Keratinocyte (primary cell): Measurements from ENCODE around the gene PTPRN2. TPM values are rescaled to one million over a fixed set of nuclear protein-coding genes. Genes with fewer than 3 reads are reported as not detected.

Experiments used
- DNase-seq: peaks from one replicate; pipeline ENCODE4 v3.0.0-alpha.2; 2011; ENCODE audit warnings: low read depth, missing footprints, low spot score
- FAIRE-seq: peaks from 2 replicates; lab custom pipeline; 2011; peaks lifted over from hg19 to GRCh38; lab: Jason Lieb, UNC
- H2AFZ ChIP-seq: 2 replicates; pipeline ENCODE4 v1.6.0; 2012; ENCODE audit warnings: low read length, control low read depth, inconsistent platforms; ENCODE audit not compliant: control insufficient read depth
- H3K27ac ChIP-seq: 2 replicates; pipeline ENCODE4 v1.5.1; 2011; ENCODE audit warnings: low read length; ENCODE audit not compliant: control insufficient read depth, insufficient read depth
- H3K27me3 ChIP-seq: 3 replicates; pipeline ENCODE4 v1.6.0; 2011; ENCODE audit warnings: low read length; ENCODE audit not compliant: control insufficient read depth, insufficient read depth; ENCODE audit errors: extremely low read depth
- H3K36me3 ChIP-seq, 2 experiments: 2 replicates in 1 of 2; 3 replicates in 1 of 2; pipeline ENCODE4 v1.5.1; 2011; ENCODE audit warnings: low read length in 2 of 2, mild to moderate bottlenecking in 1 of 2; ENCODE audit not compliant: control insufficient read depth in 2 of 2, insufficient read depth in 2 of 2; ENCODE audit errors: extremely low read depth in 1 of 2
- H3K4me1 ChIP-seq: 3 replicates; pipeline ENCODE4 v1.5.1; 2011; ENCODE audit warnings: low read length; ENCODE audit not compliant: control insufficient read depth, insufficient read depth; ENCODE audit errors: extremely low read depth
- H3K4me2 ChIP-seq: 3 replicates; pipeline ENCODE4 v1.6.0; 2011; ENCODE audit warnings: low read depth, low read length; ENCODE audit not compliant: control insufficient read depth, insufficient read depth; ENCODE audit errors: extremely low read depth
- H3K4me3 ChIP-seq, 3 experiments: fragments of 200-600 bp in 1 of 3; sonication (generic) in 1 of 3; 2 replicates in 2 of 3; 3 replicates in 1 of 3; pipeline ENCODE4 v1.5.1; 2011 to 2016; ENCODE audit warnings: low read length in 3 of 3, mild to moderate bottlenecking in 3 of 3, control low read depth in 2 of 3, inconsistent platforms in 1 of 3, low read depth in 1 of 3, mixed read lengths in 1 of 3, mixed run types in 1 of 3, moderate library complexity in 1 of 3; ENCODE audit not compliant: control insufficient read depth in 2 of 3, insufficient read depth in 2 of 3; ENCODE audit errors: extremely low read depth in 1 of 3
- H3K79me2 ChIP-seq: 2 replicates; pipeline ENCODE4 v1.6.0; 2012; ENCODE audit warnings: low read length; ENCODE audit not compliant: control insufficient read depth, insufficient read depth
- H3K9ac ChIP-seq: 3 replicates; pipeline ENCODE4 v1.6.0; 2011; ENCODE audit warnings: low read length; ENCODE audit not compliant: control insufficient read depth, insufficient read depth; ENCODE audit errors: extremely low read depth
- H3K9me1 ChIP-seq: 3 replicates; pipeline ENCODE4 v1.6.0; 2011; ENCODE audit warnings: low read length; ENCODE audit not compliant: control insufficient read depth, insufficient read depth; ENCODE audit errors: extremely low read depth
- H3K9me3 ChIP-seq: 2 replicates; pipeline ENCODE4 v1.5.1; 2012; ENCODE audit warnings: low read depth, low read length; ENCODE audit not compliant: control insufficient read depth
- H4K20me1 ChIP-seq: 3 replicates; pipeline ENCODE4 v1.6.0; 2011; ENCODE audit warnings: low read length; ENCODE audit not compliant: control insufficient read depth, insufficient read depth; ENCODE audit errors: extremely low read depth
- EZH2 ChIP-seq: IDR thresholded peaks from one replicate; pipeline ENCODE4 v1.6.1; 2012; ENCODE audit warnings: inconsistent platforms, mild to moderate bottlenecking, low read length, moderate library complexity
- dilution Hi-C: fragments of 300-500 bp; cut with MboI; formaldehyde crosslinking; loops from one replicate; pipeline ENCODE4 v1.7.0; 2020; ENCODE audit warnings: low sequenced_read_pairs; ENCODE audit not compliant: extremely low pct_ligation_motif_present
- polyA plus RNA-seq, 5 experiments: library from polyadenylated mRNA; depleted of rRNA in 3 of 5; stranded (reverse) in 3 of 5; stranded (forward) in 1 of 5; unstranded in 1 of 5; fragments of >200 nt; gene quantifications; 1 replicate in 1 of 5; 2 replicates in 3 of 5; 3 replicates in 1 of 5; pipeline versions ENCODE4 v1.2.1 to v1.2.3, GENCODE V29; 2011 to 2012; ENCODE audit warnings: missing spikeins in 2 of 5, low read depth in 1 of 5, low replicate concordance in 1 of 5
- TF ChIP-seq, protein P1 (sequence below), 3 experiments: IDR thresholded peaks in 1 of 3; conservative IDR thresholded peaks in 1 of 3; optimal IDR thresholded peaks in 1 of 3; 2 replicates in 2 of 3; 3 replicates in 1 of 3; pipeline versions ENCODE3 to v1.5.1; 2011; ENCODE audit warnings: low read length in 3 of 3, mild to moderate bottlenecking in 3 of 3, moderate library complexity in 2 of 3, control low read depth in 1 of 3, inconsistent platforms in 1 of 3; ENCODE audit not compliant: insufficient read depth in 2 of 3; ENCODE audit errors: extremely low read depth in 1 of 3

The PTPRN2 gene
- polyA plus RNA-seq, 1 donor (not counting 4 experiments of a cell fraction or from before 2014, with no cell fraction given) = not detected

DNA sequence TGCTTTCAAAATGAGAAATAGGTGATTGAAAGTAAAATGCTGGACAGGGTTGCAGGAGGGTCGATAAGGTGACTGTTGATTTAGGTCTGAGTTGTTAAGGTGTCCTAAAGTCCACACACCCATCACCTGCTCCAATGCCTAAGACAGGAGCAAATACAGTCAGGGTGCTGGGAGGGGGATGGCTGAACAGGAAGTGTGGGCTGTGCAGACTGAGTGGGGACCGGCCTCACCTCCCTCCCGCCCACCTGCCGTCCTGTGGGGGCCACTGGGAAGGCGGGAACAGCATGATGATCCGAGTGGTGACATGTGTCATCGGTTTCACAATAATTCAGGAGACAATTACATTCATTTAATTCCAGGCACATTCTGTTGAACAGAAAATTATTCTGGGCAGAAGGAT lies 990.1 kb downstream of the PTPRN2 start:
- H2AFZ ChIP-seq = no peak overlapping the region
- H3K4me3 ChIP-seq = no peak overlapping the region
- no peaks in the 10 kb centered on the region for H3K36me3 ChIP-seq
- H3K4me1 ChIP-seq = no peaks in the 10 kb centered on the region
- no peaks in the 10 kb centered on the region for H3K27me3 ChIP-seq
- no peaks in the 10 kb centered on the region for H3K9me1 ChIP-seq
- H4K20me1 ChIP-seq = no peaks in the 10 kb centered on the region
- TF ChIP-seq, protein P1, sequence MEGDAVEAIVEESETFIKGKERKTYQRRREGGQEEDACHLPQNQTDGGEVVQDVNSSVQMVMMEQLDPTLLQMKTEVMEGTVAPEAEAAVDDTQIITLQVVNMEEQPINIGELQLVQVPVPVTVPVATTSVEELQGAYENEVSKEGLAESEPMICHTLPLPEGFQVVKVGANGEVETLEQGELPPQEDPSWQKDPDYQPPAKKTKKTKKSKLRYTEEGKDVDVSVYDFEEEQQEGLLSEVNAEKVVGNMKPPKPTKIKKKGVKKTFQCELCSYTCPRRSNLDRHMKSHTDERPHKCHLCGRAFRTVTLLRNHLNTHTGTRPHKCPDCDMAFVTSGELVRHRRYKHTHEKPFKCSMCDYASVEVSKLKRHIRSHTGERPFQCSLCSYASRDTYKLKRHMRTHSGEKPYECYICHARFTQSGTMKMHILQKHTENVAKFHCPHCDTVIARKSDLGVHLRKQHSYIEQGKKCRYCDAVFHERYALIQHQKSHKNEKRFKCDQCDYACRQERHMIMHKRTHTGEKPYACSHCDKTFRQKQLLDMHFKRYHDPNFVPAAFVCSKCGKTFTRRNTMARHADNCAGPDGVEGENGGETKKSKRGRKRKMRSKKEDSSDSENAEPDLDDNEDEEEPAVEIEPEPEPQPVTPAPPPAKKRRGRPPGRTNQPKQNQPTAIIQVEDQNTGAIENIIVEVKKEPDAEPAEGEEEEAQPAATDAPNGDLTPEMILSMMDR (optimal IDR thresholded peaks at IDR 0.05 in 1 of 3, IDR thresholded peaks at IDR 0.05 in 1 of 3, conservative IDR thresholded peaks at IDR 0.05 in 1 of 3; ENCODE audit: extremely low read depth in 1 of 3, insufficient read depth in 2 of 3, low read length in 3 of 3) = no peak
- TF ChIP-seq EZH2 = no peak
- FAIRE-seq (no peak), DNase-seq (no peak)
- peaks cover 8% of the 10 kb centered on the region for H3K9me3 ChIP-seq
- no peak overlapping the region for H3K4me2 ChIP-seq
- no peaks in the 10 kb centered on the region for H3K79me2 ChIP-seq
- no peak overlapping the region for H3K27ac ChIP-seq
- dilution Hi-C loops = no loop called here
- no peak overlapping the region for H3K9ac ChIP-seq

DNA sequence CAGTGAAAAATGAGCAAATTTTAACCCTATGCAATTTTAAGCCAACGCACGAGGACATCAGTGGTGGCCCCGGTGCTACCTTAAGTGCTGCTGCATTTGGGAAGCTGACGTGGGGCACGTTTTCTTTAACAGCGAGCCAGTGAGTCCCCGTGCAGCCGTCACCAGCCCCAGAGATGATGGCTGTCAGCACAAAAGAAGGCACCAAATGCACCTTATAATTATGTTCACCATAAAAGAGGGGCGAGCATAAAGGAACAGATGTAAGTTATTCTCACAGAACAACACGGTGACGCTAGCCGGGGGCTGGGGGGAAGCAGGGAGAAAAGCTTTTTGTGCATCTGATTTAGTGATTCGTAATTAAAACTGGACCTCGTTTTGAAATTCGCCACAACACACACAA lies 990.7 kb downstream of the PTPRN2 start:
- Histone ChIP-seq H3K4me1 (no peaks in the 10 kb centered on the region), H3K27me3 (no peaks in the 10 kb centered on the region), H3K4me2 (no peak overlapping the region)

More for the DNA sequence above, 990.7 kb downstream of the PTPRN2 start:
- Histone ChIP-seq H3K9me3 (peaks cover 10% of the 10 kb centered on the region), H3K36me3 (no peaks in the 10 kb centered on the region), H3K27ac (no peak overlapping the region), H3K4me3 (no peak overlapping the region), H2AFZ (no peak overlapping the region), H3K9ac (no peak overlapping the region), H3K9me1 (no peaks in the 10 kb centered on the region), H3K79me2 (no peaks in the 10 kb centered on the region), H4K20me1 (no peaks in the 10 kb centered on the region)
- FAIRE-seq (no peak), DNase-seq (no peak)
- TF ChIP-seq EZH2 = no peak
- TF ChIP-seq, protein P1 (optimal IDR thresholded peaks at IDR 0.05 in 1 of 3, IDR thresholded peaks at IDR 0.05 in 1 of 3, conservative IDR thresholded peaks at IDR 0.05 in 1 of 3; ENCODE audit: extremely low read depth in 1 of 3, insufficient read depth in 2 of 3, low read length in 3 of 3) = no peak
- dilution Hi-C loops = no loop called here
